ENCODE results near the gene TMEM179. TPM values are rescaled to one million over a fixed set of nuclear protein-coding genes. Genes with fewer than 3 reads are reported as not detected.

Gene TMEM179
- total RNA-seq, 1 experiment from 2014 or later: not detected

- H3K4me1 Mint-ChIP-seq (ENCODE audit: low read depth, unreplicated experiment): no peaks in the 10 kb centered on the region
- H3K36me3 Mint-ChIP-seq (ENCODE audit: insufficient read depth, unreplicated experiment): no peaks in the 10 kb centered on the region
- ChIA-PET POLR2A (no interaction called here), CTCF (no interaction called here)
- Histone ChIP-seq H3K27me3 (replicated peaks; ENCODE audit: control insufficient read depth, insufficient read depth, low read length) (no peaks in the 10 kb centered on the region), H3K4me1 (no peaks in the 10 kb centered on the region), H3K9me3 (no peaks in the 10 kb centered on the region), H3K36me3 (ENCODE audit: control insufficient read depth, insufficient read depth, low read length) (no peaks in the 10 kb centered on the region), H3K4me3 (ENCODE audit: low read depth, low read length) (no peak overlapping the region)
- intact Hi-C loops (cut with micrococcal nuclease; ENCODE audit: unreplicated experiment): no loop called here
- H3K27ac Mint-ChIP-seq (ENCODE audit: unreplicated experiment): no peak overlapping the region
- H3K4me3 Mint-ChIP-seq (ENCODE audit: unreplicated experiment): no peak overlapping the region
- no peaks in the 10 kb centered on the region for H3K9me3 Mint-ChIP-seq (ENCODE audit: unreplicated experiment)
- TF ChIP-seq, protein P1, sequence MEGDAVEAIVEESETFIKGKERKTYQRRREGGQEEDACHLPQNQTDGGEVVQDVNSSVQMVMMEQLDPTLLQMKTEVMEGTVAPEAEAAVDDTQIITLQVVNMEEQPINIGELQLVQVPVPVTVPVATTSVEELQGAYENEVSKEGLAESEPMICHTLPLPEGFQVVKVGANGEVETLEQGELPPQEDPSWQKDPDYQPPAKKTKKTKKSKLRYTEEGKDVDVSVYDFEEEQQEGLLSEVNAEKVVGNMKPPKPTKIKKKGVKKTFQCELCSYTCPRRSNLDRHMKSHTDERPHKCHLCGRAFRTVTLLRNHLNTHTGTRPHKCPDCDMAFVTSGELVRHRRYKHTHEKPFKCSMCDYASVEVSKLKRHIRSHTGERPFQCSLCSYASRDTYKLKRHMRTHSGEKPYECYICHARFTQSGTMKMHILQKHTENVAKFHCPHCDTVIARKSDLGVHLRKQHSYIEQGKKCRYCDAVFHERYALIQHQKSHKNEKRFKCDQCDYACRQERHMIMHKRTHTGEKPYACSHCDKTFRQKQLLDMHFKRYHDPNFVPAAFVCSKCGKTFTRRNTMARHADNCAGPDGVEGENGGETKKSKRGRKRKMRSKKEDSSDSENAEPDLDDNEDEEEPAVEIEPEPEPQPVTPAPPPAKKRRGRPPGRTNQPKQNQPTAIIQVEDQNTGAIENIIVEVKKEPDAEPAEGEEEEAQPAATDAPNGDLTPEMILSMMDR (IDR thresholded peaks at IDR 0.05; ENCODE audit: insufficient read depth in 1 of 2, low read depth in 1 of 2, low read length in 1 of 2, severe bottlenecking in 1 of 2, unreplicated experiment in 1 of 2): no peak
- BruUV-seq (replicated peaks): no TSS peak
- peaks cover 8% of the 10 kb centered on the region for H3K27me3 Mint-ChIP-seq (ENCODE audit: insufficient read depth, unreplicated experiment)
- no peak for DNase-seq
Measured at GRCh38 chr14:104591031-104591430, 13.5 kb downstream of the TMEM179 start.

GRCh38 chr14:104590240-104590965 is 14.2 kb downstream of the TMEM179 start:
- TF ChIP-seq, protein P1 (IDR thresholded peaks at IDR 0.05; ENCODE audit: insufficient read depth in 1 of 2, low read depth in 1 of 2, low read length in 1 of 2, severe bottlenecking in 1 of 2, unreplicated experiment in 1 of 2): no peak
- POLR2A ChIA-PET: no interaction called here
- no peaks in the 10 kb centered on the region for H3K36me3 ChIP-seq (ENCODE audit: control insufficient read depth, insufficient read depth, low read length)

GRCh38 chr14:104589338-104590195 is 15.0 kb downstream of the TMEM179 start:
- no peaks in the 10 kb centered on the region for H3K4me1 Mint-ChIP-seq (ENCODE audit: low read depth, unreplicated experiment)
- ChIA-PET CTCF (no interaction called here), POLR2A (no interaction called here)
- no peaks in the 10 kb centered on the region for H3K9me3 Mint-ChIP-seq (ENCODE audit: unreplicated experiment)
- Histone ChIP-seq H3K9me3 (no peaks in the 10 kb centered on the region), H3K36me3 (ENCODE audit: control insufficient read depth, insufficient read depth, low read length) (no peaks in the 10 kb centered on the region), H3K27me3 (replicated peaks; ENCODE audit: control insufficient read depth, insufficient read depth, low read length) (no peaks in the 10 kb centered on the region), H3K4me1 (no peaks in the 10 kb centered on the region), H3K4me3 (ENCODE audit: low read depth, low read length) (no peak overlapping the region)
- intact Hi-C loops (cut with micrococcal nuclease; ENCODE audit: unreplicated experiment): no loop called here
- peaks cover 12% of the 10 kb centered on the region for H3K27me3 Mint-ChIP-seq (ENCODE audit: insufficient read depth, unreplicated experiment)
- BruUV-seq (replicated peaks): no TSS peak
- no peaks in the 10 kb centered on the region for H3K36me3 Mint-ChIP-seq (ENCODE audit: insufficient read depth, unreplicated experiment)
- no peak for DNase-seq
- TF ChIP-seq, protein P1 (IDR thresholded peaks at IDR 0.05; ENCODE audit: insufficient read depth in 1 of 2, low read depth in 1 of 2, low read length in 1 of 2, severe bottlenecking in 1 of 2, unreplicated experiment in 1 of 2): no peak
- H3K4me3 Mint-ChIP-seq (ENCODE audit: unreplicated experiment): no peak overlapping the region
- no peak overlapping the region for H3K27ac Mint-ChIP-seq (ENCODE audit: unreplicated experiment)

More at GRCh38 chr14:104590240-104590965, 14.2 kb downstream of the TMEM179 start:
- Mint-ChIP-seq H3K27ac (ENCODE audit: unreplicated experiment) (no peak overlapping the region), H3K4me1 (ENCODE audit: low read depth, unreplicated experiment) (no peaks in the 10 kb centered on the region), H3K27me3 (ENCODE audit: insufficient read depth, unreplicated experiment) (peaks cover 11% of the 10 kb centered on the region), H3K36me3 (ENCODE audit: insufficient read depth, unreplicated experiment) (no peaks in the 10 kb centered on the region), H3K9me3 (ENCODE audit: unreplicated experiment) (no peaks in the 10 kb centered on the region), H3K4me3 (ENCODE audit: unreplicated experiment) (no peak overlapping the region)
- no peak for DNase-seq
- H3K9me3 ChIP-seq: no peaks in the 10 kb centered on the region
- H3K4me3 ChIP-seq (ENCODE audit: low read depth, low read length): no peak overlapping the region
- H3K27me3 ChIP-seq (replicated peaks; ENCODE audit: control insufficient read depth, insufficient read depth, low read length): no peaks in the 10 kb centered on the region
- no TSS peak for BruUV-seq (replicated peaks)
- CTCF ChIA-PET: no interaction called here
- no peaks in the 10 kb centered on the region for H3K4me1 ChIP-seq
- intact Hi-C loops (cut with micrococcal nuclease; ENCODE audit: unreplicated experiment): no loop called here

Measured in Caco-2 (cell line).